ENCODE data around the gene MCTP1.

GRCh38 chr5:95280401-95281095, 4.3 kb downstream of the MCTP1 start:
- TF ChIP-seq CTCF (IDR thresholded peaks at IDR 0.05; ENCODE audit: control extremely low read depth in 1 of 3, insufficient read depth in 1 of 3, low read depth in 1 of 3, low read length in 3 of 3) (no peak), TAF1 (IDR thresholded peaks at IDR 0.05; ENCODE audit: low read depth, low read length) (no peak), POLR2A (IDR thresholded peaks at IDR 0.05; ENCODE audit: control extremely low read depth in 1 of 2, low read depth in 2 of 2, low read length in 2 of 2) (no peak)

All from H1 (cell line).